ENCODE results near the gene BRME1.

- TF ChIP-seq CTCF (IDR thresholded peaks at IDR 0.05): no peak
- TF ChIP-seq EP300 (IDR thresholded peaks at IDR 0.05): no peak
Measured at GRCh38 chr19:13875824-13876223, 30.1 kb downstream of the BRME1 start.

All from upper lobe of left lung (tissue), 4 donors.